H7 (cell line): ENCODE measurements around the gene KLHDC1. TPM values are rescaled to one million over a fixed set of nuclear protein-coding genes. Genes with fewer than 3 reads are reported as not detected.
A peak's percentile ranks its signal among the peaks of the same experiment; 100 is the strongest.
"Not testable (repeated sequence)": the region's sequence is repeated elsewhere in the genome, so short reads cannot be mapped to it uniquely, and the experiment has no call there.

Source experiments
- DNase-seq: peaks from one replicate; pipeline ENCODE4 v3.0.0; 2012
- H3K27me3 ChIP-seq: 2 replicates; pipeline ENCODE4 v1.6.0; 2011; ENCODE audit warnings: mild to moderate bottlenecking, low read length; ENCODE audit not compliant: control insufficient read depth, insufficient read depth
- H3K36me3 ChIP-seq: replicated peaks from 2 replicates; pipeline ENCODE4 v1.5.1; 2011; ENCODE audit warnings: low read length; ENCODE audit not compliant: control insufficient read depth, insufficient read depth
- H3K4me3 ChIP-seq: 2 replicates; pipeline ENCODE4 v1.5.1; 2011; ENCODE audit warnings: low read depth, mild to moderate bottlenecking, control low read depth, low read length, moderate library complexity; ENCODE audit not compliant: insufficient read depth
- total RNA-seq: library from RNA; depleted of rRNA; stranded (reverse); fragments of >200 nt; shearing (Covaris generic); gene quantifications from 2 replicates; pipeline ENCODE4 v1.2.3, GENCODE V29; 2014

KLHDC1 gene
- total RNA-seq, 1 experiment from 2014 or later: 0.38 TPM

DNA sequence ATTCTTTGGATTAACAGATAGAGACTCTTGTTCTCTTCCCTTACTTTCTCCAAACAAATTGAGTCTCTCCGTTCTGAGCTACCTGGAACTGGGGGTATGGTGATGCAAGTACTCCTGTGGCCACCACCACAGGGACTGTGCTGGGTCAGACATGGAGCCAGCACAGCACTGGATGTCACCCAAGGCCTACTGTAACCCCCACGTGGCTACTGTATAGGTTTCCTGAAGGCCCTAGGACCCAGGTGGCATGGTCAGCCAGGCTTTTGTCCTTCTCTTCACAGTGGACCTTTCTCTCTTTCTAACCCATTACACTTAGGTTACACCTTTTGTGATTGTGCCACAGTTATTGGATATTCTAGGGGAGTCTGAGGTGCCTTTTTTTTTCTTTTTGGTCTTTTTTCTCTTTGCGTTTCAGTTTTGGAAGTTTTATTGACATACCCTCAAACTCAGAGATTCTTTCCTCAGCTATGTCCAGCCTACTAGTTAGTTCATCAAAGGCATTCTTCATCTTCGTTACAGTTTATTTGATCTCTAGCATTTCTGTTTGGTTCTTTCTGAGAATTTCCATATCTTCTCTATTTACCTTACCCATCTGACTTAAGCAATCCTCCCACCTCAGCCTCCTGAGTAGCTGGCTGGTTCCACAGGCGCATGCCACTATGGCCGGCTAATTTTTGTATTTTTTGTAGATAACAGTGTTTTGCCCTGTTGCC lies 69.1 kb downstream of the KLHDC1 start:
- H3K4me3 ChIP-seq: no peak overlapping the region
- DNase-seq: no peak

DNA sequence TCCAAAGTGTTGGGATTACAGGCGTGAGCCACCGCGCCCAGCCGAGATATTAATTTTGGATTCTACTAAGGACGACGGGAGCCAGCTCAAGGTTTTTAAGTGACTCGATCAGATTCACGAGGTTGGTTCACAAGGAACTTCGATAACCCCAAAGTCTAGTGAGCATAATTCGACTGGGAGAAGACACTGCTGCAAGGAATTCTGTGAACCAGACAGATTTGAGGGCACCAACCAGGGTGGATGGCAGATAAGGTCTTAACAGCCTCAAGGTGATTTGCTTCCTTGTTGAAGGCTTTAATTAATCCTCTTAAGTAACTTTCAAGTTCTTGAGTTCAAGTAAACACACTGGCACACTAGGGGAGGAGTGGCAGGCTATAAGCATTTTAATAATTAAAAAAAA lies 73.9 kb downstream of the KLHDC1 start:
- DNase-seq: peak; percentile 15
- Histone ChIP-seq H3K4me3 (peak overlapping the region; percentile 89), H3K36me3 (no peaks in the 10 kb centered on the region), H3K27me3 (no peaks in the 10 kb centered on the region)

More for the DNA sequence above, 69.1 kb downstream of the KLHDC1 start:
- no peaks in the 10 kb centered on the region for H3K27me3 ChIP-seq
- no peaks in the 10 kb centered on the region for H3K36me3 ChIP-seq

DNA sequence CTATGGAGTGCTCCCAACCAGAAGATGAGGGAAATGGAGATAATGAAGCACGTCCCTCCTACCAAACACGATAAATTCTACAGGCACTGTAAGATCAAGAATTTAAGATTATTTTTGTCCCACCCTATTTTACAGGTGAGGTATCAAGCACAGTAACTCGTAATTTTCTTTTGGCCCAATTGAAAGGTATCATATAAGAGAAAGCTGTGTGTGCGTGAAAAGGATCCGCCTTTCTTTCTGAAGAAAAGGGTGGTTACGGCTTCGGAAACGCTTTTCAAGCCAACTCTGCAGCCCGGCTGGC lies 74.3 kb downstream of the KLHDC1 start:
- Histone ChIP-seq H3K36me3 (no peaks in the 10 kb centered on the region), H3K27me3 (no peaks in the 10 kb centered on the region), H3K4me3 (peak overlapping the region; percentile 89)
- DNase-seq: no peak

DNA sequence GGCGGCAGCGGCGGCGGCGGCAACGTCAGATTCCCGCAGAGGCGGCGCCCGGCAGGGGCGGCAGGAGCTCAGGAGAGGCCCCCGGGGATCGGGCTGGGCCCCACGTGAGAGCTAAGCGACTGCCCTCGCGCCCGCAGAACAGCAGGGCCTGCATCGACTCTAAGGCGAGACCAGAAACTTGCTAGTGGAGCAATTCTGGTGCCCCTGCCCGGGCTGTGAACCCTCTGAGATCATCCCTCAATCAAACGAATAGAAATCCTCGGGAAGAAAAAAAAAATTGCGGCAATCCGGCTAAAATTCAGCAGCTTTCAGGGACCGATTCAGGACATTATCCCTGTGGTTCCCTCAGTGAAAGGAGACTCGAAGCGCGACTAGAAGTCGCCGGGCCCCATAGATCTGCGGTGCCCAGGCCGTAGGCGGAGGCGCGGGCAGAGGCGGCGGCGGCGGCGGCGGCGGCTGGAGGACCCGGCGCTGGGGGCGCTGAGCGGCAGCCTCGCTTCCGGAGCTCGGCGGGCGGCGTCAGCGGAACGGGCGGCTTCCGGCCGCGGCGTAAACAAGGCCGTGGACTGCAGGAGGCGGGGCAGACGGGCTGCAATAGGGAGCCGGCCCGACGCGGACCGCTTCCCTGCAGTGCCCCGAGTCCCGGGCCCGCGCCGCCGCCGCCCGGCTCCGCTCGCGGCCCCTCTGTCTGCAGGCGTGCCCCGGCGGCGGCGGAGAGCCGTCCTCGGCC lies 74.8 kb downstream of the KLHDC1 start, which contains the start of gene KLHDC2:
TSS of gene KLHDC2 (plus strand) at position 583 of the 730 bp plus-strand sequence. CDS start 316 bp downstream, outside the sequence.
- Histone ChIP-seq H3K4me3 (peak within 1 kb of the TSS; percentile 89), H3K36me3 (no peaks in the 10 kb centered on the region), H3K27me3 (no peaks in the 10 kb centered on the region)
- peak; percentile 90 for DNase-seq

DNA sequence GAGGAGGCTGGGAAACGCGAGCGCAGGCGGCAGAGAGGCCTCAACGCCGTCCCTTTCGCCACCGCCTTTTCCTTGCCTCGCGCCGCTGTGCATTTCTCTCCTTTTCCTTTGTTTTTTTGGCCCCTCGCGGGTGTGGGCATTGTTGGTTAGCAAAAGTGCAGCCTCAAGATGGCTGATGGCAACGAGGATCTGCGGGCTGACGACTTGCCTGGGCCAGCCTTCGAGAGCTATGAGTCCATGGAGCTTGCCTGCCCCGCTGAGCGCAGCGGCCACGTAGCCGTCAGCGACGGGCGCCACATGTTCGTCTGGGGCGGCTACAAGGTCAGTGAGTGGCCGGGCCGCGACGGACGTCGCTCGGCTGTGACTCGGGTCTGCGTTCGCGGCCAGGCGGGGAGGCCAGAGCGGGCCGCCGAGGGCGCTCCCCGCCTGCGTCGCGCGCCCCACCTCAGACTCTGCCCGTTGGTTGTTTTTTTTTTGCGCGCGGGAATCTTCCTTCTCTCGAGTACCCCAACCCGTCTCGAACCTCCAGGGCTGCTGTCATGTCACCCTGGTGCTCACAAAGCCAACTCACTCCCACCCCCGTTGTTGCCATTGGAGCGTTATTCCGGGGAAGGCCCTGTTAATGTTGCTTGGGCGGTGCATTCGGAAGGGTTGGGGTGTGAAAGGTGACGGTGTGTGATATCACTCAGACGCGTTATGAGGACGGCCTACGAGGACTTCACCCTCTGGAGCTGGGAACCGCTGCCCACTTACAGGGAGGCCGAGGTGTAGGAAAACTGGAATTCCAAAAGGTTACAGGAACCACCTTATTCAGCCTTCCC lies 75.6 kb downstream of the KLHDC1 start:
- Histone ChIP-seq H3K4me3 (peak overlapping the region; percentile 89), H3K27me3 (no peaks in the 10 kb centered on the region), H3K36me3 (no peaks in the 10 kb centered on the region)
- DNase-seq: peak; percentile 62

DNA sequence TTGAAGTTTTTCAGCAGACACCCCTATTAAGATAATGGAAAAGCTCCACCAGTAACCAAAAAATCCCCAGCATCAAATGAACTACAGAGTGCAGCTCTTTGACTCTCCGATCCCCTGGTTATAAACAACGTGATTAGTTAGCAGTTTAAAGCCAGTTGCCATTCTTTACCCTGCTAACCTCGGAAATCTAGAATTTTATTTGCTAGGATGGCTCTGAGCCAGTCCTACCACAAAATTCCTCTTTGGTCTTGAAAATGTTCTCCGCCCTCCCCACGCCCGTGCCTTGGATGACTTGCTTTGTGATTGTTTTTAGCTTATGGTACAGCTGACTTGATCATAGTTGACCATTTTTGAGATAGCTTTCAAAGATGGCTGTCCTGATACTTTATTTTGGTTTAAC lies 76.3 kb downstream of the KLHDC1 start:
- Histone ChIP-seq H3K27me3 (no peaks in the 10 kb centered on the region), H3K36me3 (0 out of 2 replicates have a peak, but pooled peaks cover under 1% of the 10 kb centered on the region), H3K4me3 (peak overlapping the region; percentile 89)
- no peak for DNase-seq

DNA sequence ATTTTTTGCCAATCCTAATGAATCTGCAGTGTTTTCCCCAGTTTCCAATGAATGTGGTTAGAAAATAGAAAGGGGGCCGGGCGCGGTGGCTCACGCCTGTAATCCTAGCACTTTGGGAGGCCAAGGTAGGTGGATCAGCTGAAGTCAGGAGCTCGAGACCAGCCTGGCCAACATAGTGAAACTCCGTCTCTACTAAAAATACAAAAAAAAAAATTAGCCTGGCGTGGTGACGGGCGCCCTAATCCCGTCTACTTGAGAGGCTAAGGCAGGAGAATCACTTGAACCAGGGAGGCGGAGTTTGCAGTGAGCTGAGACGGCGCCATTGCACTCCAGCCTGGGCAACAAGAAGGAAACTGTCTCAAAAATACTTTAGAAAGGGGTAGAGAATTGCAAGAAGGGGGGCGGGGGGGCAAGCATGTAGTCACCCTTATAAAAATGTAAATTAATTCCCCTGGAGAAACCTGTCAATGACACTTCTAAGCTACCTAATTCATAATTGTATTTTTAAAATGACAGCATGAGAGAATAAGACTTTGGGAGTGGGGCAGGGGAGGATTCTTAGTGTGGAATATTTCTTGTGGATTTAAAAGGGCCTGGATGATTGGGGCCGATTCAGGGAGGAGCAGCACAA lies 76.8 kb downstream of the KLHDC1 start:
- Histone ChIP-seq H3K27me3 (no peaks in the 10 kb centered on the region), H3K36me3 (peaks cover 5% of the 10 kb centered on the region; the same call in 1 of the 2 replicates), H3K4me3 (no peak overlapping the region)
- no peak for DNase-seq

DNA sequence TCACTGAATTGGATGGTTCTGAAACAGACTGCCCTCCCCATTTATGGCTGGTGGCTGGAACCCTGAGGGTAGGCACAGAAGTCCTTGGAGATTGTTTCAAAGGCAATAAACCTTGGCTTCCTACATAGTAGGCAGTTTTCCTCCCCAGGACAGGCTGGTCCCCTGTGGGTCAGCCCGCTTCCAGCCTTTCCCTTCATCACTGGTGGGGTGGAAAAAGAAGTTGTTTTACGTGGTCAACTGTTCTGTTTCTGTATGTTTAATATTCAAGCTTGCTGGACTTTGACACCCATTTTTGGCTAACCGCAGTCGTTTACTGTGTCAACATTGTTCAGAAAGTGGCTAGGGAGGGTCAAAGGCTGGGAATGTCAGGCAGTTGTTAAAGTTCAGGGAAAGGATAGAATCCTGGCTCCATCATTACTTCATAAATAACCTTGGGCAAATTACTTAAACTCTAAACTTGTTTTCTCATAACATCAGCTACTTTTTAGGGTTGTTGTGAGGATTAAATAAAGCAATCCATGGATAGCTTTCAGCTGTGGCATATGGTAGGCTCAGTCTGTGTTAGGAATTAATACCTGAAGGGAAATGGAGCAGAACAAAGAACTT lies 77.4 kb downstream of the KLHDC1 start:
- Histone ChIP-seq H3K27me3 (no peaks in the 10 kb centered on the region), H3K36me3 (peaks cover 7% of the 10 kb centered on the region), H3K4me3 (no peak overlapping the region)
- no peak for DNase-seq

DNA sequence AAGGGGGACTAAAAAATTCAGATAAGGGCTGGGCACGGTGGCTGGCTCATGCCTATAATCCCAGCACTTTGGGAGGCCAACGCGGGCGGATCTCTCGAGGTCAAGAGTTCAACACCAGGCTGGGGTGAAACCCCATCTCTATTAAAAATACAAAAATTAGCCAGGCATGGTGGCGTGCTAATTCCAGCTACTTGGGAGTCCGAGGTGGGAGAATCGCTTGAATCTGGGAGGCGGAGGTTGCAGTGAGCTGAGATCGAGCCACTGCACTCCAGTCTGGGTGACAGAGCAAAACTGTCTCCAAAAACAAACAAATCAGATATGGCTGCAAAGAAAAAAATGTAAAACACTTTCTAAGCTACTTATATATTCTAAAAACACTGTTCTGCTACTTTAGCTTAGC lies 78.8 kb downstream of the KLHDC1 start:
- H3K36me3 ChIP-seq, H3K4me3 ChIP-seq, DNase-seq, H3K27me3 ChIP-seq: not testable (repeated sequence)

DNA sequence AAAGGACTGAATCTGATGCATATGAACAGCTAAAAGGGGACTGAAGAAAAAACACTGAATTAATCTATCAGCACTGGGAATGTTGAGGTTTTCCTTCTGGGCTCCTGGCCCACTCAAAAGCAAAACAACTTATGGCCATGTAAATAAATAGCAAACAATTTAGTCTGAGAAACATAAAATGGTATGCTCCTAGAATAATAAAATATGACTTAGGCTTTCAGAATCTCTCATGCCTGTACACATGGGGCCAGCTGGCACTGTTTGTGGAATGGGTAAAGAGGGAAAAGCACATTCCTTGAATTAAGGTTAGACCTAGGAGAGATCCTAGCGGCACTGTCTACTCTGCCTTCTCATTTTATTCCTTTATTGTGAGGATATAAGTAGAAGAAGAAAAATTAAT lies 81.2 kb downstream of the KLHDC1 start:
- no peak for DNase-seq
- H3K36me3 ChIP-seq: peaks cover 12% of the 10 kb centered on the region
- no peak overlapping the region for H3K4me3 ChIP-seq
- no peaks in the 10 kb centered on the region for H3K27me3 ChIP-seq

DNA sequence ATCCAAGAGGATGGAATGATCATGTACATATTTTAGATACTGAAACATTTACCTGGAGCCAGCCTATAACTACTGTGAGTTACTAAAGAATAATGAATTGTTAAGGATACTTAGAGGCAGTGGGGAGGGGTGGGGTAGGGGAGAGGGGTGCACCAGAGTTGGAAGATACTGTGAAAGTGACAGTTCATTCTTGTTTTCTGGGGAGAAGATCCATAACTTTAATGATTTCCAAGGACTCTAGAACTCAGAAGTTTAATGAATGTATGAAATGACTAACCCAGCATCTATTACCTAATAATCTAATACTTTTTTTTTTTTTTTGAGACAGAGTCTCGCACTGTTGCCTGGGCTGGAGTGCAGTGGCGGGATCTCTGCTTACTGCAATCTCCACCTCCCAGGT lies 85.5 kb downstream of the KLHDC1 start:
- DNase-seq: no peak
- Histone ChIP-seq H3K27me3 (no peaks in the 10 kb centered on the region), H3K36me3 (peaks cover 34% of the 10 kb centered on the region)

DNA sequence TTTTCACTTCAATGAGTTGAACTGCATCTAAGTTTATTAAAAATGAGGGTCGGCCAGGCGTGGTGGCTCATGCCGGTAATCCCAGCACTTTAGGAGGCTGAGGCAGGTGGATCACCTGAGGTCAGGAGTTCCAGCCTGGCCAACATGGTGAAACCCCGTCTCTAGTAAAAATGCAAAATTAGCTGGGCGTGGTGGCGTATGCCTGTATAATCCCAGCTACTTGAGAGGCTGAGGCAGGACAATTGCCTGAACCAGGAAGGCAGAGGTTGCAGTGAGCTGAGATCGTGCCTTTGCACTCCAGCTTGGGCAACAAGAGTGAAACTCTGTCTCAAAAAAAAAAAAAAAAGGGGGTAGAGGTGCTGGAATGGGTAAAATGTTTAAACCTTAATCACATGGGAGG lies 88.1 kb downstream of the KLHDC1 start:
- not testable (repeated sequence) for H3K27me3 ChIP-seq, DNase-seq, H3K4me3 ChIP-seq
- H3K36me3 ChIP-seq: peaks cover 37% of the 10 kb centered on the region

More for the DNA sequence above, 85.5 kb downstream of the KLHDC1 start:
- H3K4me3 ChIP-seq: no peak overlapping the region

DNA sequence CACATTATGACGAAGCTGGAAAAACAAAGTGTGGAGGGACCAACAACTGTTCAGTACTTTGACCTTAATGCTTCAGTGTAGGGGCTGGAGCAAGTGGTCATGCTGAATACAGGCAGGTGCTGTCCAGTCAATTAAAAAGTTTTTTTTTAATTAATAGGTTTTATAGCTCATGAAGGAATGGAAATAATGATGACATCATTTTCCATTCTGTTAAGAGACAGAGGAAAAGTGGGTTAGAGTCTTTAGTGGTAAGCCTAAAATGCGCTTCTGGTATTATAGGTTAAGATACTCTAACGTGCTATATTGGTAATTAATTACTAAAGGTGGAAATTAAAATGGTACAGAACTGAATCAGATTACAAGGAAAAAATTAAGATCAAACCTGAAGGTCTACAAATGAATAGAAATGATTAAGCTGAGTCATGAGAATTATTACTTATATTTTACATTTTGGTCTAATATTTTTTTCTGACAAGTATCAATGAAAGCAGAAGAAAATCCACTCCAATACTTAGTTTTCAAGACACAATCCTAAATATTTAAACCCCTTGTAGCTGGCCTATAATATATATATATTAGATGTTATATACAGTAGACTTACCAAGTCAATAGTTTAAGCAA lies 90.6 kb downstream of the KLHDC1 start:
- no peak for DNase-seq
- no peak overlapping the region for H3K4me3 ChIP-seq
- H3K27me3 ChIP-seq: no peaks in the 10 kb centered on the region
- peaks cover 38% of the 10 kb centered on the region for H3K36me3 ChIP-seq

DNA sequence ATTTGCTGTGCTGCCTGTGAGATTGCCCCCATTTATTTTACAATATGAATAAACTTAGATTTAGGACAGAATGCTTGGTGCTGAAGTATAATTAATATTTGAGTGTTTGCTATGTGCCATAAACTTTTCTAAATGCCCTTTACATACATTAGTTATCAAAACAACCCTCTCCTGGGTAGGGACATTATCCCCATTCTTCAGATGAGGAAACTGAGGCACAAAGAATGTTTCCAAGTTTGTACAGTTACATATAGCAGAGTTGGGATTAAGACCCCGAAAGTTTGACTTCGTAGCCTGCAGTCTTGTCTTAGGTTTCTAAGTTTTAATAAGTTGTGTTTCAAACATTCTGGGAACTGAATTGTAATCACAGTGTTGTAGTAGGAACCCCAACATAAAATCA lies 93.4 kb downstream of the KLHDC1 start:
- Histone ChIP-seq H3K4me3 (no peak overlapping the region), H3K27me3 (no peaks in the 10 kb centered on the region), H3K36me3 (peaks cover 34% of the 10 kb centered on the region)
- DNase-seq: no peak
